Upper lobe of left lung (tissue), 4 donors: Measurements from ENCODE around the gene TMEM50A.
"Not testable (repeated sequence)": the region's sequence is repeated elsewhere in the genome, so short reads cannot be mapped to it uniquely, and the experiment has no call there.

Experiments
- POLR2A ChIP-seq, 4 donors: fragments of 450-650 bp; IDR thresholded peaks; one replicate each; pipeline ENCODE4 v1.5.1; 2016 to 2017; ENCODE audit warnings: antibody characterized with exemption in 4 of 4, mild to moderate bottlenecking in 2 of 4
- POLR2AphosphoS5 ChIP-seq, 2 donors: sonication (generic); formaldehyde crosslinking; IDR thresholded peaks; one replicate each; pipeline ENCODE4 v1.5.1; 2017; ENCODE audit warnings: antibody characterized with exemption in 2 of 2
- TF ChIP-seq, protein P1 (sequence below), 6 experiments: fragments of 450-650 bp in 4 of 6; fragments of 200-600 bp in 2 of 6; sonication (generic) in 2 of 6; IDR thresholded peaks; one replicate each; pipeline ENCODE4 v1.5.1; 2016 to 2019; ENCODE audit warnings: antibody characterized with exemption in 6 of 6

DNA sequence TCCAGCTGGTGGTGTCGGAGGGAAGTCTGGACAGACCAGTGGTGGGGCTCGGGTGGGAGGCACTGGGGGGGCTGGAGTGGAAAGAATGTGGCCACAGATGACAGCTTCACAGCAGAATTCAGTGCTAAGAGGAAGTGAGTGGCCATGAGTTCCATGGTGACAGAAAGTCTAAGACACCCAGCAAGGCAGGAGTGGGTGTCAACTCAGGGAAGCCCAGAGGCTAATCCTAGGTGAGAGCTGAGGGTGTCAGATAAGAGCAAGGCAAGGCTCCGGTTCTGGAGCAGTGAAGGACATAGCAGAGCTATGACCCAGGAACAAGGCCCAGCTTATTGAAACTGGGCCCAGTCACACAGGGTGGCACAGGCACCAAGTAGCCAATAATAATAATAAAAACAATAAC lies 35.8 kb upstream of the TMEM50A start:
- TF ChIP-seq, protein P1, sequence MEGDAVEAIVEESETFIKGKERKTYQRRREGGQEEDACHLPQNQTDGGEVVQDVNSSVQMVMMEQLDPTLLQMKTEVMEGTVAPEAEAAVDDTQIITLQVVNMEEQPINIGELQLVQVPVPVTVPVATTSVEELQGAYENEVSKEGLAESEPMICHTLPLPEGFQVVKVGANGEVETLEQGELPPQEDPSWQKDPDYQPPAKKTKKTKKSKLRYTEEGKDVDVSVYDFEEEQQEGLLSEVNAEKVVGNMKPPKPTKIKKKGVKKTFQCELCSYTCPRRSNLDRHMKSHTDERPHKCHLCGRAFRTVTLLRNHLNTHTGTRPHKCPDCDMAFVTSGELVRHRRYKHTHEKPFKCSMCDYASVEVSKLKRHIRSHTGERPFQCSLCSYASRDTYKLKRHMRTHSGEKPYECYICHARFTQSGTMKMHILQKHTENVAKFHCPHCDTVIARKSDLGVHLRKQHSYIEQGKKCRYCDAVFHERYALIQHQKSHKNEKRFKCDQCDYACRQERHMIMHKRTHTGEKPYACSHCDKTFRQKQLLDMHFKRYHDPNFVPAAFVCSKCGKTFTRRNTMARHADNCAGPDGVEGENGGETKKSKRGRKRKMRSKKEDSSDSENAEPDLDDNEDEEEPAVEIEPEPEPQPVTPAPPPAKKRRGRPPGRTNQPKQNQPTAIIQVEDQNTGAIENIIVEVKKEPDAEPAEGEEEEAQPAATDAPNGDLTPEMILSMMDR (IDR thresholded peaks at IDR 0.05) = not testable (repeated sequence)
- not testable (repeated sequence) for TF ChIP-seq POLR2AphosphoS5, POLR2A (IDR thresholded peaks at IDR 0.05)
